Measurements from ENCODE around the gene TLE3.

Gene TLE3

DNA sequence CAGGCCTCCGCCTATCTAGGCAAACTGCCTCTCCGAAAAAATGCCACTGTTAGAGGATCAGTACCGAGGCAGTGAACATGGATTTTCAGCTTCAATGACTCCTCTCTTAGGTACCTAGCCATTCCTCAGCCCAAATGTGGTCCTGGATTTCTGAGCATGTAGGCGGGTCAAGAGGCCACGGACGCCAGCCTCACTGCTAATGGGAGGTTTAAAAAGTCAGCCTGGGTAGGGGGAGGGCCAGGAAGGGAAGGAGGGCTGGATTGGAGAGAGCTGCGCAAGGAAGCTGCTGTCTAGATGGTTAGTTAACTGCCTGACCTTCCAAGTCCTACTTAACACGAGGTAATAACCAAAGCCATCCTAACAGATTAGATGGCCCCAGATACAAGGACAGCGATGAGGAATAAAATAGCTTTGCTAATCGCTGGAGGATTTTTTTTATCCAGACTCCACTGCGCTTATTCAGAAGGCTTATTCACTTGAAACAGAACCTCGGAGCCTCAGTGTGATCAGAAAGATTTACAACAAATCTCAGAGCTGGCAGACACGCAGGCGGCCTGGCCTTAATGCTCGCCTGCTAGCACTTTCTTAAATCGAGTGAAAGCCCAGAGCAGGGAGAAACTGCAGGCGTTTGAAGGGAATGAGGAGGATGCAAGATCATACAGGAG, 34.3 kb downstream of the TLE3 start:
- no peak for DNase-seq (ENCODE audit: low spot score)

DNA sequence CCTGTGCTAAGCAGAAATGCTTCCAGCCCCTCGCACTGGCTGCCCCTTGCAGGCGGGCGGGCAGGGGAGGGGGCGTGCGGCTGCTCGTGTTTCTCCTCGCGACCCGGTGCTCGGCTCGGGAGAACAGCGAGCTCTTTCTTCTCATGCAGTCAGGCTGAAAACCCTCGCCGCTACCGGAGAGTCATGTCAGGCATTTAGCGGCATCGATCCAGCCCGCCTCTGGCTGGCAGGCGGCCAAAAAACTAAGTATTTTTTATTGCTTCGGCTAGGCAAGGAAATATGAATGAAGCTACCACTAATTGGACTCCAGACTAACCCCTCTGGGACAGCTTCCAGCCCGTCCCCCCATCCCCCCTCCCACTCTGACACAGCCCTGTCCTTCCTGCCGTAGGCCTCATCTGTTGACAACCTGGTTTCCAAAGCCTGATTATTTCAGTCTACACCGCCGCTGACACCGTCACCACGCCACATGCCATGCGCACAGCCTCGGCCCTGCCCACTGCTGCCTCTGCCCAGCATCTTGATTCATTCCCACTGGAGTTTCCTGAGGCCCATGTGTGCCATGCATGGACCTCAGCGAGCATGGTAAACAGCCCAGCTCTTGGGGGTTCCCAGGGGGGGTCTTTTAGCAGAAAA, 35.3 kb downstream of the TLE3 start:
- no peak for DNase-seq (ENCODE audit: low spot score)

DNA sequence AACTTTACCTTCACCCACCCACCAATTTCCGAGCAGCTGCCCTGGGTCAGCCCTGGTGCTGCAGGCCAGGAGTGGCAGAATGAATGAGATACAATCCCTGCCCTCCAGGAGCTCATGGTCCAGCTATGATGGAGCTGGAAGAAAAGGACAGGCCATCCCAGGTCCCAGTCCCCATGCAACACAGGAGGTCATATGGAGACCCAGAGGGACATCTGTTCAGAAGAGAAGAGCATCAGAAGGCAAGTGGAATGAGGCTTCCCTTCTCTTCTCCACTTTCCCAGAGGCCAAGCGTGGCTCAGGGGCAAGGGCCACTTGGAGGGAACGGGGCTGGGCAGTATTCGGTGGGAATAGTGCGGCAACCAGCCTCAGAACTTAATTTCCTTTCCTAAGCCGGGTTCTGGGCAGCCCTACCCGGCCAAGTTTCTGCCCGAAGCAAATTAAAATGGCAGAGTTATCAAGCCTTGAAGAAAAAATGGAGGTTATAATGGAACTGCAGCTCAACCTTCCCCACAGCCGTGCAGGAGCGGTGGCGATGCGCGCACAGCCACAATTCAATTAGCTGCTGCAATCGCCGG, 35.9 kb downstream of the TLE3 start:
- no peak for DNase-seq (ENCODE audit: low spot score)

DNA sequence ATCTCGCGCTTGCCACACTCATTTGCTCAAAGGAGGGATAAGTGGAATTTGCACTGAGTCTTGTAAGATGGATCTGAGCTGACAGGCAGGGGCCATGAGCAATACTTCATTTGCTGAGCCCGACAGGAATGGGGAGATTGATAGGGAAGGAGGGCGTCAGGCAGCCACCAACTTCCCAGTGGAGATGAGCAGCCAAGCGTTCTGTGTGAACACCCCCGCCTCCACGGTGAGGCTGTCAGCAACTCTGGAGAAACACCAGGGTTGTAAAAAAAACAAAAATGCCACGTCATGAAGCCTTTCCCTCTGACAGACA, 36.8 kb downstream of the TLE3 start:
- DNase-seq (ENCODE audit: low spot score): no peak

DNA sequence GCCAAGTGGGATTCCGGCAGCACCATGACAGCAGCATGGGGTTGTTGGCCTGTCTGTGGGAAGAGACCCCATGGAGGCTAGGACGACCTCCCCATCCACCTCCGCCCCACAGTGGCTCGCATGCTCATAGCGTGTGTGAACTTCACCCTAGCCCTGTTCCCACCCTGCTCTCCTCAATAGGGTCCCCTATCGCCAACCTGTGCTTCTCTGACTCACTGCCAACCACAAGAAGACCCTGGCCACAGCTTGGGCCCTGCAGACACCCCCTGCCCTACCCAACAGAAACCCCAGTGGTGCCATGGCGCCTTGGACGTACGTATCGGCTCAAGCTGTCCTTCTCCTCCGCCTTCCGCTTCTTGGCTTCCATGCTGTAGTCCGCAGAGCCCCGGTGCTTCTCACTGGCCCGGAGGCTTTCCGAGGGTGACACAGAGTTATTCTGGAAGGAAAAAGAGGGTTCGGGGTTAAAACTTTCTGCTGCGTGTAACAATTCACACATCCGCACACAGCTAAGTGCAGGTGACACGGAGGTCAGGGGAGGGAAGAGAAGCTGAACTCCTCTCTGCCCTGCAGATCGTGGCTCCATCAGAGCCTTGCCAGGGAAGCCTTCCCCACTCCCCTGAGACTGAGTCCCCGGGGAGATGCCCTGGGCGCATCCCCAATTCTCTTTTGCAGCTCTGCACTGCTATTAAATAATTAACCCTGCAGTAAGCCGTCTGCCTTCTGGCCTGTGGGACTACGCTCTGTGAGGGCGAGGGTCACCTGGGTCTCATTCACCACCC, 37.3 kb downstream of the TLE3 start:
- DNase-seq (ENCODE audit: low spot score): no peak

DNA sequence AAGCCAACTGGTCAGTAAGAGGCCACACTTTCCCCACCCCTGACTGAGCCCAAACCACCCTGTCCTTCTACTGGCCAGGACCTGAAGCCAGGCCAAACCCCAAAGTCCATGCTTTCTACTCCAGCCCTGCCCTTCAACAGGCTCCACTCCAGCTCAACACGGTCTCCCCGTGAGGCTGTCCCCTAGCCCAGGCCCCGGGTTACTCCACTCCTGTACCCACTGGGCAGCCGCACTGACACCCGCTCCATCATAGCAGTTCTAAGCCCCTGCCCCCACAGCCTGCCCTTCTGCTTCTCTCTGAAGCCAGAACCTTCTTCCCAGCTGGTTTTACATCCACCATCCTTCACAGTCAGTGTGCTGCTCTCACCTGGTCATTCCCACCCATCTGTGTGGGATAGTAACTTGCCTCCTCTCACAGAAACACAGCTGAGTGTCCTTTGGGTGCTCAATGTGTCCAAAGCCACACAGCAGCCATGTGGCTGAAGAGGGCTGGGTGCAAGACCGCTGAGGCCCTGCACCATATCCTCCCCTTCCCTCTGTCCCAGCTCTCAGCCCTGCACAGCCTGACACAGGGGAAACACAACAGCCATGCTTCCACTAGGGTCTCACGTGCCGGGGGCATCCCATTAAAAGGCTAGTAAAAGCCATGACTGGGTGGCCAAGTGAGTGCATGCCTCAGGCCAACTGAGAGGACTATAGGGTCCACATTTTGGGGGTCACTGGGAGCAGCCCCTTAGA, 38.1 kb downstream of the TLE3 start:
- no peak for DNase-seq (ENCODE audit: low spot score)

DNA sequence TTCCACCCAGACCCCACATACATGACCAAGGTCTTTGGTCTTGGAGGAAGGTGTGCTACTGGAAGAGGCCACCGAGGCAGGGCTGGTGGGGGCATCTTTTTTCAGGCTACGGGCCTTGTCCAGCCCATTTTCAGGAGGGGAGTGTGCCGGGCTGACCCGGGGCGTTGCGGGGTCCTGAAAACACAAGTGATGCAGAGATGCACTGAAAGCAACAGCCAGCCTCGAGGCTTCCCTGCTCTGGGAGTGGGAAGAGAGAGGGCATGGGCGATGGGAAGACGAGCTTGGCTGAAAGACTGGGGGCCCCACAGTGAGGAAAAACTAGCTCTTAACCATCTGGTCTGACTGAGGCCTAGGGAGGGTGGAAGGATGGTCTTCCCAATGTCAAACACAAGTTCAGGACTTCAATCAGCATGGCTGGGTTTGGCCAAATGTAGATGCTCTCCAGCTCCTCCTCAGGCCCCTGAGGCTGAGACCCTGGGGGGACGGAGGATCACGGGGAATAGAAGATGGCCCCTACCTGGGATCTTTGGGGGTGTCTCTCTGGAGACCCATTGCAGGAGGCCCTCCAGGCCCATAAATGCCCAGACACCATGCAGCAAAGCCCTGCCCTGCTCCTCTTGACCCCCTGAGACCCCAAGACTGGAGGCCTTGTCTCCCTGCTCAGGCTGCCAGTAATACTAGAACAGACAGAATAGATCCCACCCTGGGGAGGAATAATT, 38.9 kb downstream of the TLE3 start:
- no peak for DNase-seq (ENCODE audit: low spot score)

DNA sequence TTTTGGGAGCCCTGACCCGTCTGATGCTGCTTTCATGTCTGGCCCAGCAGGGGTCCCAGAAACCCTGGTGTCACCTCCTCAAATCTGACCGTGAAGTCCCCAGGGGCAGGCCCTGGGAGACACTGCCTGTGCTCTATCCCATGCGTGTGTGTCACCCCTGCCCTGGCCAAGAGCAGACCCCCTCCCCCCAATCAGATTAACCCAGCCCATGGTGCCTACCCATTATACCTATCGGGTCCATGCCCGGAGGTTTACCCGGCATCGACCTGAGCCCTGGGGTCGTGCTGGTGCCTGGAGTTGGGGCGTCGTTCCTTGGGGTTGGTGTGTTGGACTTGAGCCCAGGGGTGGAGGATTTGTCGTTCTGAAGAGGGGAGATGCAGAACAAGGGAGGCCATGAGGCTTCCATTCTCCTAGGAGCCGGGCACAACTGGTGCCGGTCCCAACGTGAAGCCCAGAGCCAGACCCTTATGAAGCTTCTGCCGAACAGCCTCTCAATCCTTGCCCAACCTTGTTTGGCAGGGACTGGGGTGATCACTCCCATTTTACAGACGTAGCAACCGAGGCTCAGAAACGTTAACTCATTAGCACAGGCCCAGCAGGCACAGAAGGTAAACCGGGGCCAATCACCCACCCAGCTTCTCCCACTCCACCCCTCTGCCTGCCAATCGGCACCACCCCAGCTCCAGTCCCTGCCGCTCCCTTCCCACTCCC, 39.6 kb downstream of the TLE3 start:
- no peak for DNase-seq (ENCODE audit: low spot score)

DNA sequence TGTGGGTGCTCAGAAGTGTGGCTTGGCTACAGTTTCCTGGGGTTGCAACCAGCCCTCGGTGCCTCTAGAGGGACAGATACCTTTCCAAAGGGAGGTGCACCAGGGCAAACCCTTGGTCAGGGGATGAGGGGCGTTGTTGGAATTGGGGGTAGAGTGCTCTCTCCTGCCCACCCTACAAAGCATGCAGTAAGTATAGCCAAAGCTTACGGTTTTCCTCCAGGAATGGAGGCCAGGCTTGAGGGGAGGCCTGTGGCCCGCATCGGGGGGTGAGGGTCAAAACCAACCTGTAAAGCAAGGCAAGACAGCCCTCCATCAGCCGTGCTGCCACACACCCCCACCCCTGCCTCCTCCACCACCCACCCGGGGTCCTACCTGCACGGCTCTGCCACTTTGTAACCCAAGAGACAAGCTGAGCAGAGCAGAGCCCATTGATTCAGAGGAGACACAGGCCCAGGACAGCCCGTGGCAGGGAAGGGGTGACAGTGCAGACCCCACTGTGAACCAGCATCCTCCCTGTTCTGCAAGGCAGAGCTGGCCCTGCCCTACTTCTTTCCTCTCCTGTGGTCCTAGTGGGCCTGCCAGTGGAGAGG, 41.5 kb downstream of the TLE3 start:
- DNase-seq (ENCODE audit: low spot score): no peak

DNA sequence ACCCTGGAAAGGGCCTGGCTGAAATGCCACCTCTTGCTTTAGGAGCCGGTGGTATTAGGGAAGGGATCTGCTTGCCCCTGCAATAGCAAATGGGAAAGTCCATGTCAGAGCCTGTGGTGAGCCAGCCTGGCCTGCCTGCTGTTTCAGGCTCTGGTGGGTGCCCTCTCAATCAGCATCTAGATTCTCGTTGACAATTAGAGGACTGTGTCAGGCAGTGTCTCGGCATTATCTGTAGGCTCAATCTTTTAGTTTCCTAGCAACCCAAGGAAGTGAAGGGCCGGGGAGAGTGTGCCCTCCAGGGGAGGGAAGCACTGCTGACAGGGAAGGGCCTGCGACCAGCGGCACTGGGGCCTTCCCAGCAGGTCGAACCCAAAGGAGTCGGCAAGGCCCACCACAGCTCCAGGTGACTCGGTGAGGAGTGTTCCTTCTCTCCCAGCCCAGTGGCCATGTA, 42.1 kb downstream of the TLE3 start:
- no peak for DNase-seq (ENCODE audit: low spot score)

DNA sequence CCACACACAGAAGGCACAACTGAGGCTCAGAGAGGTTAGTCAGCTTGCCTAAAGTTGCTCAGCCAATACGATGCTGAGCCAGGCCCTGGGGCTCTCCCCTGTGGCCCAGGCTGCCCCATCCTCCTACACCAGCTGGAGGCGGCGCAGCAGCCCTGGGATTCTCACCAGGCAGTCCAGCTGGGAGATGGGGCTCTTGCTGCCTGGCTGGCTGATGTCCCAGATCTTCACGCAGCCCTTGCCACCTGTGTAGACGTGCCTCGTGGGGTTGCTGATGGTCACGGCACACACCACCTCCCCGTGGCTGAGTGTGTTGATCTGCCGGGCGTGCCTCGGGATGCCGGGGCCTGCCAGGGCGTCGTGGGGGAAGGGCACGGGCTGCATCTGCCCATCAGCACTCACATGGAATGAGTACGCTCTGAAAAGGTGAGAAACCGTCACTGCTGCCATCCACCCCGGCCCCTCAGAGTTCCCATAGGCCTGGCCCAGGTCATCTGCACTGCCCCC, 42.8 kb downstream of the TLE3 start:
- DNase-seq (ENCODE audit: low spot score): no peak

DNA sequence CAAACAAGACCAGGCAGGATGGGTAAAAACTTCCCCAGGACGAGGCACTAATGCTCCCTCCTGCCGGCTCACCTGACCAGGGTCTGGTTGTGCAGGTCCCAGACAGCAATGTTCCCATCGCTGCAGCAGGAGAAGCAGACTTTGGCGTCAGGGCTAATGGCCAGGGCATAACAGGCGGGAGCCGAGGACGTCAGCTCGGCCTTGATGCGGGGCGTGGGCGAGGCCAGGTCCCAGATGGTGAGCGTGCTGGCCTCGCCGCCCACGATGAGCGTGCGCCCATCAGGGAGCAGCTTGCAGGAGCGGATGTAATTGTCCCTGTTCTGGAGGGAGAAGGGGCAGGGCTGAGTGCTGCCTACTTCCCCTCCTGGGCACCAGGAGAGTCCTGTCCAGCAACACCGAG, 43.4 kb downstream of the TLE3 start:
- no peak for DNase-seq (ENCODE audit: low spot score)

DNA sequence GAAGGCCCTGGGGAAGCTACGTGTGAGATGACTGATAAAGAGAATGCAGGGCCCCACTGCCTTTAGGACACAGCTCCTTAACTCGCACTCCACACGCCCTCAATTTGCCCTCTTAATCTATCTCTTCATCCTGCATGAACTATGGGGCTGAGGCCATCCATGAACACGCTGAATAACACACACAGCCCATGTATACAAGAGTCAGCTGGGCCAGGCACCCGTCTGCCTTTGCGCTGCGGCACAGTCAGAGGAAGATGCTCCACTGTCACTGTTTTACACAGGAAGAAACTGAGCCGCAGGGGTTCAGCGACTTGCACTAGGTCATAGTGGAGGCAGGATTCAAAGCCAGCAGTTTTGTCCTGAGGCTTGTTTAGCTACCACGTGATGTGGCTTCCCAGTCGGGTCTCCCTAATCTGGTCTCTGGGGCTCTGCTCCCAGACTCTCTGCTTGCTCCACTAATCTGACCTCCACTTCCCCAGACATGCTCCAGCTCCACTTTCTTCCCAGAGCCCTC, 43.9 kb downstream of the TLE3 start:
- DNase-seq (ENCODE audit: low spot score): no peak

DNA sequence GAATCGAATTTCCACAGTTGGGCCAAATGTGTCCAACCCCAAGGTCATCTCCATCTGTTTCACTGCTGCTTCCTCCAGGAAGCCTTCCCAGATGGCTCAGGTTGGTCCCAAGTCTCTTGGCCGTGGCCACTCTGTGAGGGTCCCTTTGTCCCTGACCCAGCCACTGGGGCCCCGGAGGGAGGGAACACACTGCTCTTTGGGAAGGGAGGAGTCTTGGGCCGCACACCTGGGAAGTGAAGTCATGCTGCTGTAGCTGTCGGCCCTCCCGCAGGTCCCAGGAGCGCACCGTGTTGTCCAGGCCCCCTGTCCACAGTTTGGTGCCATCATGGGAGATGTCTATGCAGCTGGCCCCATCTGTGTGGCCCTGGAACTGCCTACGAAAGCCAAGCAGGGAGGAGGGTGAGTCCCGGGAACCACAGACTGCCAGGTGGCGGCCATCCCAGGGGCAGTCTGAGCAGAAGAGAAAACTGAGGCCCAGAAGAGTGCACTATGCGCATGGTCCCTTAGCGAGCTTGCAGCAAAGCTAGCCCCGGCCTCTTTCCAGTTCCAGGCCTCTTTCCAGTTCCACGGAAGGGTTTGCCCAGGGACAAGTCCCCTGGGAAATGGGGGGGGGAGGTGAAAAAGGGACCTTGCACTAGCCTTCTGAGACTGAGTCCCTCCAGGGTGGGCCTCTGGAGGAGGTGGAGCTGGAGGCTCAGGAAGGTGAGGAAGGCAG, 44.6 kb downstream of the TLE3 start:
- no peak for DNase-seq (ENCODE audit: low spot score)

DNA sequence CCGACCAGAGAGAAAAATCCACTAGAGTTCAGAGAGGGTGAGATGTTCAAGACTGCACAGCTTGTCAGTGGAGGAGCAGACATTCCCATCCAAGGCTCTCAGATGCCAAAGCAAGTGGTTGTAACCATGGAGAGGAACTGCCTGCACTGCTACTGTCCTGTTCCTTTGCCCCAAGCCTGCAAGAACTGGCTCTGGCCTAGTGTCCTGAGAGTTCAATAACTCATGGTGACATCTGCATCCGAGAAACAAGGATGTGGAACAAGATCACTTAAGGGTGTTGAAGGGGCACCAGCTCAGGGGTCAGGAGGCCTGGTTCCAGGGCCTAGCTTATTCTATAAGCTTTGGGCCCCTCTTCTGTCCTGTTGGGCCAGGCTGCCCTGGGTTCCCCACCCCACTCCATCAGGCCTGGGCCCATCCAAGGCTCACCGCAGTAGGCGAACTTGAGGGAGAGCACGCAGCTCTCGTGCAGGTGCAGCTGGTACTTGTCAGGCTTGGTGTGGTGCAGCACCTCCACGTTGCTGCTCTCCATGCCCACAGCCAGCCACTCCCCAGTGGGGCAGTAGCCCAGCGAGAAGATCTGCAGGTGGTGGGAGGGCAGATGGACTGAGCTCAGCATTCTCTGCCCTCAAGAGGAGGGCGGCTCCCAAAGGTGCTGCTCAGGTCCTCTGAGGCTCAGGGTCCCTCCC, 45.6 kb downstream of the TLE3 start:
- DNase-seq (ENCODE audit: low spot score): no peak

DNA sequence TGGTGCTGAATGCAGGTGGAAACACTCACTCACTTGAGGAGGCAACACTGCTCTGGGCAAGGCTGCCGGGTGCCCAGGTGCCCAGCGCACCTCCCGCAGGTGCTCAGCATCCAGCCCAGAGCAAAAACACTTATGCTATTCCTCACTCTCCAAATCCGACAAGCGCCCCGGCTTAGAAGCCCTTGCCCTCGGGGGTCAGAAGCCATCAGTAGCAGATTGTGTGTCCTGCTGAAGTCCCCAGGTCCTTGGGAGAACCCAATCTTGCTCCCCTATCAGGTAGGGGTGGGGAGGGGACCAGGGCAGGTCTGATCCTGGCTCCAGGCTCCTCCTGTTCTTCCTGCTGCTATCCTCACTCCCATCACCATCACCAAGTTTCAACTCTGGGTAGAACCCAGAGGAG, 46.7 kb downstream of the TLE3 start:
- DNase-seq (ENCODE audit: low spot score): no peak

DNA sequence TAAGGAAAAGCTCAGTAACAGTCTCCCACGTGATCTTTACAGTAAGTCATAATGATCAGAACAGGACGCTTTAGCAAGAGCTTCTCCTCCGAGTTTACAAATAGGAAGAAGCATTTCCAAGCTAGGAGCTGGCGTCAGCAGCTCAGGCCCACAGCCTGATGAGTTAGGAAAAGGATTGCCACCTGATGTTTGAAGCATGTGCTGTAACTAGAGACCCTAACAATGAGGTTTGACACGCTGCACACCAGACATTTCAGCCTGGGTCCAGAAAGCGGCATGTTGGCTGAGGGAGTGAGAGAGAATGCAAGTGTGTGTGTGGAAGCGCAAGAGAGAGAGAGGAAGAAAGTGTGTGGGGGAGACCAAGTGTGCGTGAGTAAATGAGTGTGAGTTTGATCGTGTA, 47.3 kb downstream of the TLE3 start:
- no peak for DNase-seq (ENCODE audit: low spot score)

DNA sequence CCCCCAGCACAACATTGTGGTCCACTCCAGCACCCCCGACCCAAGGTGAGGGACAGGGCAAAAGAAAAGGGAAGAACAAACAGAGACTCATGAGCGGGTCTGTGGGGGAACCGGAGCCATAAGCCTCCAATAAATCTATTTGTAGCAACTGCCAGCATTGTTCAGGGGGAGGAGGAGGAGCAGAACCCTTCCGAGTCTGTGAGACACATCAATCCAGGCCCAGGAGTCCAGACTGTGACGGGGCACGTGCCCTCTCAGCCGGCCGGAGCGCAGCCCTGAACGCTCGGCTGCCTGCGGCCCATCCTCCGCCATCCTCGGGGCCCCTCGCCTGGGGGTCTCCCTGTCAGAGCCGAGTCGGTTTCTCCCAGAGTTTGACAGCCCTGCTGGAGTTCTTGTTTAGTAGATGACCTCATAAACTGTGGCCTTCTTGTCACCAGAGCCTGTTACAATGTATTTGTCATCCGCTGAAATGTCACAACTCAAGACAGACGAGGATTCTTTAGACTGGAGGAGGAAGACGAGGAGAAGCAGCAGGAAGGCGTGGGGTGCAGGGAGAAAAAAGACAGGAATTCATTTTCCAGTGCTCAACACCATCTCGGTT, 47.9 kb downstream of the TLE3 start:
- DNase-seq (ENCODE audit: low spot score): no peak
